NB4 (cell line): ENCODE data around the gene IRF3.

Experiments used
- DNase-seq: peaks from one replicate; pipeline ENCODE4 v3.0.0; 2010; ENCODE audit warnings: low read depth
- H3K4me3 ChIP-seq: one replicate; pipeline ENCODE4 v1.5.1; 2011; ENCODE audit warnings: mild to moderate bottlenecking, low read depth, low read length, moderate library complexity
- CTCF ChIP-seq: IDR thresholded peaks from one replicate; pipeline ENCODE4 v1.5.1; 2012; ENCODE audit warnings: low read depth, low read length
- MAX ChIP-seq: IDR thresholded peaks from 2 replicates; pipeline ENCODE4 v1.6.1; 2011; ENCODE audit warnings: low read depth, low read length
- MYC ChIP-seq: IDR thresholded peaks from 2 replicates; pipeline ENCODE4 v1.6.1; 2011; ENCODE audit warnings: low read depth, low read length
- POLR2A ChIP-seq: IDR thresholded peaks from 2 replicates; pipeline ENCODE4 v1.6.1; 2011; ENCODE audit warnings: mild to moderate bottlenecking; ENCODE audit not compliant: insufficient read length; ENCODE audit errors: extremely low read depth

Gene IRF3

DNA sequence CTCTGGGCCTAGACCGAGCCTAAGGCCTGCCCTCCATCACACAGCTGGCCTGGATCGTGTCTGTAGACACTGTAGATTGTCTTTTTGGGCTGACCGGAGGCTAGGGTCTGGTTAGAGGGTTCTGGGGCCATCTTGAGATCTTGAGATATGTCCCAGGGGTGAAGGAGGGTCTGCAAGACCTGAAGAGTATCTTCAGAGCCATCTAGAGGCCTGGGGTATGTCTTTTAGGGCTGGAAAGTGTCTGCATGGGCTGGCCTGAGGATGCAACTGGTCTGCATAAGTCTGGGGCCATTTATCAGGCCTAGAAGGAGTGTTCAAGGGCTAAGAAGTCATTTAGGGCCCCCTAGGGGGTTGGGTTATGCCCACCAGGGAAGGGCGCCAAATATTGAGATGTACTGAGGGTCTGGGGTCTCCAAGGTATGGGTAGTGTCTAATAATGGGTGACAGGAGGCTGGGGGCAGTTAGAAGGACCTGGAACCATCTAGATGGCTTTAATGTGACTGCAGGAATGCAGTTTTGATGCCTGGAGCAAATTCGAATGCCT lies 23.1 kb downstream of the IRF3 start:
- TF ChIP-seq POLR2A (no peak), MYC (no peak), MAX (no peak), CTCF (no peak)
- H3K4me3 ChIP-seq: peak overlapping the region; percentile 99
- DNase-seq: peak; percentile 56

GRCh38 chr19:49641688-49642491 lies 23.8 kb downstream of the IRF3 start, which contains the start of gene SCAF1:
Gene SCAF1 (plus strand): TSS chr19:49642209. CDS start chr19:49645027, 2,818 bp downstream.
- DNase-seq: peak; percentile 99
- TF ChIP-seq POLR2A (peak; percentile 61), MAX (peak; percentile 76), MYC (peak; percentile 87), CTCF (no peak)
- H3K4me3 ChIP-seq: peak within 1 kb of the TSS; percentile 99

DNA sequence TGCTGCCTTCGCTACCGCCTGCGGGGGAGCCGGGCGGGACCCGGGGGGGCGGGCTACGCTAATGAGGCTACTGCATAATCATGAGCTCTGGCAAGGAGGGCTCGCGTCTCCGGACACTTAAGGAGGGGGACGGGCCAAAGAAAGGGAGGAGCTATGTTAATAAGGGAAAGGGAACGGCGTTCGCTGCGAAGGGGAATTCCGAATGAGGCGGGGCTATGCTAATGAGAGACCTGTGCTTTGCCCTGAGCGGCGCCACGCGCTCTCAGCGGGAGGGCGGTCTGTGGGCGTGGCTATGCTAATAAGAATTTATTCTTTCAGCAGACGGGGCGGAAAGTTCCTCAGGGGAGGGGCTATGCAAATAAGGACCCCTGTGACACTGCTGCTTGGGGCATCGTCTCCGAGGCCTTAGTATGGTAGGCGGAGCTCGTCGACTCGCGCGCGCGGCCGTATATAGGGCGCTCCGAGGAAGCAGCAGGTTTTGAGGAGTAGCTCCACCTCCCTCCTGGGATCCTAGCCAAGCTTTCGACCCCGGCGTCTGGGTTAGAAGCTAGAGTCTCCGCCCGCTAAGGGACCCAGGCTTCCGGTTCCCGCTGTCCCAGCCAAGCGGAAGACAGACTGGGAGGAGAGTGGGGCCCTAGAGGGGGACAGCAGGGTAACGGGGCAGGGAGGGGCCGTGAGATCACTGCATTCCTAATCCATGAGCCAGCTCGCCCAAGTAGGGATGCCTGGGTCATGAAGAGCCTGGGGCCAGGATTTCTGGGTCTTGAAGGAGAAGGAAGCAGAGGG lies 25.4 kb downstream of the IRF3 start, which contains the start of gene RRAS:
TSS of gene RRAS (minus strand) at position 31 of the 786 bp plus-strand sequence. CDS start 45 bp downstream, outside the sequence.
- H3K4me3 ChIP-seq: peak within 1 kb of the TSS; percentile 81
- peak; percentile 100 for DNase-seq
- peak; percentile 76 for TF ChIP-seq MYC
- no peak for TF ChIP-seq CTCF
- peak; percentile 80 for TF ChIP-seq MAX
- peak; percentile 55 for TF ChIP-seq POLR2A

- TF ChIP-seq CTCF: no peak
- no peak for TF ChIP-seq MAX
- TF ChIP-seq POLR2A: no peak
- no peak for TF ChIP-seq MYC
- H3K4me3 ChIP-seq: peak overlapping the region; percentile 32
- DNase-seq: peak; percentile 24
These were observed 26.1 kb downstream of the IRF3 start for GRCh38 chr19:49639401-49640112.

DNA sequence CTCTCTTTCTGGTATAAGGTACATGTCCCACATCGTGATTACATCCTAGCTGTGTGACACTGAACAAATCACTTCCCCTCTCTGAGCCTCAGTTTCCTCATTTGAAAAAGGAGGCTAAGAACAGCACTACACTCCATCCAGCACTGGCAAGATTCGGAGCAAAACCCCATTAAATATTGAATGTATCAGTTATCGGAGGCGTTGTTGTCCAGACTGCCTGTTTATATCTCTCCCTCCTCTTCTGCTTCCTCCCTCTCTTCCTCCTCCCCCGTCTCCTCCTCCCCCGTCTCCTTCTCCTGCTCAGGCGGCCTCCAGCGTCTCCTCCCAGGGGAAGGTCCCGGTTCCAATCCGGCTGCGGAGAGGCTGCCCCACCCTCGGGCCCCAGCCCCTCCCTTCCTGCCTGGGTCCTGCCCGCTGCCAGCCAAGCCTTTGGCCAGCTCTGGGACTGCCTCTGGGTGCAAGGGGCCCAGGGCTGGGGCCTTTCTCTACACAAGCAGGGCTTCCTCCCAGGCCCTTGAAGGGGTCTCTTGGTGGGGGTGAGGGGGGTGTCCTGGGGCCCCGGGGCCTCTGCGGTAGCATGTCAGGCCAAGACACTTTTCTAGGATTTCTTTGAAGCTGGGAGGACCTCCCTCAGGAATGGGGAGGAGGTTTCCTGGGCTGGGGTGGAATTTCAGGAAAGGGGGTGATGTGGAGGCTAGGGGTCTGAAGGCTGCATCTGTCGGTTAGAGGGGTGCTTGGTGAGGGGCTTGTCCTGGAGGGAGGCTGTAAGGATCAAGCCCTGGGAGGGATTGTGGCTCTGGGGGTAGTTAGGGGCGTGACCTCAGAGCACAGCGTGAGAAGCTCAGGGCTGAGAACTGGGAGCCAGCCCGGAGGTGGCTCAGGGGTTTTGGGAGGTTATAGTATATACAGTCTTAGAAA lies 27.6 kb downstream of the IRF3 start:
- no peak overlapping the region for H3K4me3 ChIP-seq
- TF ChIP-seq MYC (no peak), CTCF (no peak), POLR2A (no peak), MAX (no peak)
- peak; percentile 83 for DNase-seq
